GM12892 (cell line): ENCODE data around the gene MRPL34.

ENCODE experiments used
- POLR2A ChIP-seq: IDR thresholded peaks from 2 replicates; pipeline ENCODE4 v1.6.1; 2011; ENCODE audit warnings: low read depth, low read length, control low read depth
- POLR2AphosphoS5 ChIP-seq: IDR thresholded peaks from 2 replicates; pipeline ENCODE4 v1.6.1; 2011; ENCODE audit warnings: low read depth, low read length, control low read depth
- TAF1 ChIP-seq: IDR thresholded peaks from 2 replicates; pipeline ENCODE4 v1.6.1; 2011; ENCODE audit warnings: low read depth, mild to moderate bottlenecking, control low read depth, low read length, borderline replicate concordance

DNA sequence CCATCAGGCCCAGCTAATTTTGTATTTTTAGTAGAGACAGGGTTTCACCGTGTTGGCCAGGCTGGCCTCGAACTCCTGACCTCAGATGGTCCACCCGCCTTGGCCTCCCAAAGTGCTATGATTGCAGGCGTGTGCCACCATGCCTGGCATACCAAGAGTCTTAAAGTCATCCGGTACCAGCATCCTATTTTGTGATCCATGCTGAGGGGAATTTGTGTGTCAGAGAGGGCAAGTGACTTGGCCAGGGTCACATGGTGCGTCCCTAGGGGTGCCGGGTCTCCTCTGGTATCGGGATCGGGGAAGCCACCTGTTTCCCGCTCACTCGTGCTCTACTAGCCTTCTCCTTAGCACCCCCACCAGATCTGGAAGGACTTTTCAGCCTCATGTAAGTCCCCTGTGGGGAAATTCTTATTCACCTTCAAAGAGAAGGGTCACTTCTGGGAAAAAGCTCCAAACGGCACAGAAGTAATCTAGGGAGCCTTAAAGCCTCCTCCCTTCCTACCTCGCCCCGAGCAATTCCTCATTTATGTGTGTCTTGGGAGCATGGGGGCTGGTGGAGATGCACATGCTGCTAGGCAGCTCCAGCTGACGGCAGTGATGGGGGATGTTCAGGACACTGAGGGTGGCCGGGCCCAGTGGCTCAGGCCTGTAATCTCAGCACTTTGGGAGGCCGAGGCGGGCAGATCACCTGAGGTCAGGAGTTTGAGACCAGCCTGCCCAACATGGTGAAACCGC, 30.1 kb upstream of the MRPL34 start:
- no peak for TF ChIP-seq POLR2AphosphoS5
- TF ChIP-seq TAF1: no peak
- no peak for TF ChIP-seq POLR2A
